BLaER1 treated with 17β-estradiol and CSF1 and Interleukin-3, amounts not matched to agents 10 nM and 100 nM (cell line): Measurements from ENCODE around the gene FLVCR2.

Experiments
- H3K27ac ChIP-seq, 11 experiments: shearing (Covaris generic); formaldehyde crosslinking; 2 replicates each; pipeline ENCODE4 v1.8.1; 2022
- H3K27me3 ChIP-seq, 11 experiments: shearing (Covaris generic); formaldehyde crosslinking; 2 replicates each; pipeline ENCODE4 v1.8.1; 2022
- H3K36me3 ChIP-seq, 11 experiments: shearing (Covaris generic); formaldehyde crosslinking; 2 replicates each; pipeline ENCODE4 v1.8.1; 2022
- H3K4me1 ChIP-seq, 10 experiments: shearing (Covaris generic); formaldehyde crosslinking; 2 replicates each; pipeline ENCODE4 v1.8.1; 2022
- H3K4me2 ChIP-seq, 11 experiments: shearing (Covaris generic); formaldehyde crosslinking; 2 replicates each; pipeline ENCODE4 v1.8.1; 2022
- H3K4me3 ChIP-seq, 10 experiments: shearing (Covaris generic); formaldehyde crosslinking; 2 replicates each; pipeline ENCODE4 v1.8.1; 2022
- H3K9ac ChIP-seq, 11 experiments: shearing (Covaris generic); formaldehyde crosslinking; 2 replicates each; pipeline ENCODE4 v1.8.1; 2022
- H3K9me3 ChIP-seq, 11 experiments: shearing (Covaris generic); formaldehyde crosslinking; replicated peaks in 1 of 11; 2 replicates each; pipeline ENCODE4 v1.8.1; 2022
- H4K20me1 ChIP-seq, 11 experiments: shearing (Covaris generic); formaldehyde crosslinking; 2 replicates each; pipeline ENCODE4 v1.8.1; 2022
- Cebpa-rat ChIP-seq, 11 experiments: shearing (Covaris generic); IDR thresholded peaks; 2 replicates each; pipeline ENCODE4 v1.8.1; 2022

FLVCR2 gene

GRCh38 chr14:75647640-75648039 is 69.2 kb downstream of the FLVCR2 start:
- Histone ChIP-seq H3K27me3 (no peaks in the 10 kb centered on the region), H3K36me3 (peaks cover 33 to 94% (median 43%) of the 10 kb centered on the region in 11 experiments), H3K4me3 (no peak overlapping the region), H3K4me1 (peaks cover 0 to 11% (median 0%) of the 10 kb centered on the region in 10 experiments; a peak in 3 of 20 replicates), H3K9me3 (no peaks in the 10 kb centered on the region), H3K27ac (no peak overlapping the region), H3K4me2 (no peak overlapping the region), H4K20me1 (no peaks in the 10 kb centered on the region), H3K9ac (no peak overlapping the region)
- TF ChIP-seq Cebpa-rat (IDR thresholded peaks at IDR 0.05) = no peak

GRCh38 chr14:75648066-75648838 is 69.8 kb downstream of the FLVCR2 start:
- Histone ChIP-seq H3K9me3 (no peaks in the 10 kb centered on the region), H3K36me3 (peaks cover 37 to 91% (median 50%) of the 10 kb centered on the region in 11 experiments), H3K4me3 (no peak overlapping the region), H3K4me2 (no peak overlapping the region), H3K9ac (no peak overlapping the region), H3K27me3 (no peaks in the 10 kb centered on the region), H3K27ac (no peak overlapping the region), H3K4me1 (peaks cover 0 to 11% (median 0%) of the 10 kb centered on the region in 10 experiments; a peak in 3 of 20 replicates), H4K20me1 (no peaks in the 10 kb centered on the region)
- TF ChIP-seq Cebpa-rat (IDR thresholded peaks at IDR 0.05) = no peak

- no peak overlapping the region for H3K9ac ChIP-seq
Observed at GRCh38 chr14:75649337-75649736, 70.9 kb downstream of the FLVCR2 start.

GRCh38 chr14:75649773-75650172 is 71.4 kb downstream of the FLVCR2 start:
- Histone ChIP-seq H3K9ac (no peak overlapping the region), H3K27ac (no peak overlapping the region), H3K36me3 (peaks cover 41 to 81% (median 57%) of the 10 kb centered on the region in 11 experiments), H3K9me3 (no peaks in the 10 kb centered on the region), H3K4me3 (no peak overlapping the region), H3K4me1 (peaks cover 0 to 11% (median 0%) of the 10 kb centered on the region in 10 experiments; a peak in 3 of 20 replicates), H4K20me1 (peaks cover 0 to 4% (median 0%) of the 10 kb centered on the region in 11 experiments; a peak in 1 of 22 replicates), H3K4me2 (no peak overlapping the region), H3K27me3 (no peaks in the 10 kb centered on the region)
- TF ChIP-seq Cebpa-rat (IDR thresholded peaks at IDR 0.05) = no peak

More at GRCh38 chr14:75649337-75649736, 70.9 kb downstream of the FLVCR2 start:
- no peak overlapping the region for H3K4me3 ChIP-seq
- peaks cover 41 to 85% (median 54%) of the 10 kb centered on the region in 11 experiments for H3K36me3 ChIP-seq
- no peak overlapping the region for H3K4me2 ChIP-seq
- H4K20me1 ChIP-seq = no peaks in the 10 kb centered on the region
- H3K27me3 ChIP-seq = no peaks in the 10 kb centered on the region
- peaks cover 0 to 11% (median 0%) of the 10 kb centered on the region in 10 experiments; a peak in 3 of 20 replicates for H3K4me1 ChIP-seq
- no peak overlapping the region for H3K27ac ChIP-seq
- no peaks in the 10 kb centered on the region for H3K9me3 ChIP-seq
- no peak for TF ChIP-seq Cebpa-rat (IDR thresholded peaks at IDR 0.05)

- no peaks in the 10 kb centered on the region for H3K9me3 ChIP-seq
- no peaks in the 10 kb centered on the region for H3K27me3 ChIP-seq
- peaks cover 0 to 11% (median 0%) of the 10 kb centered on the region in 10 experiments; a peak in 3 of 20 replicates for H3K4me1 ChIP-seq
- H4K20me1 ChIP-seq = peaks cover 0 to 7% (median 0%) of the 10 kb centered on the region in 11 experiments; a peak in 1 of 22 replicates
- TF ChIP-seq Cebpa-rat (IDR thresholded peaks at IDR 0.05) = no peak
- H3K9ac ChIP-seq = no peak overlapping the region
- H3K4me2 ChIP-seq = no peak overlapping the region
- H3K27ac ChIP-seq = no peak overlapping the region
- H3K36me3 ChIP-seq = peaks cover 41 to 80% (median 62%) of the 10 kb centered on the region in 11 experiments
- no peak overlapping the region for H3K4me3 ChIP-seq
Observed at GRCh38 chr14:75650253-75651058, 72.0 kb downstream of the FLVCR2 start.

GRCh38 chr14:75653563-75653962 is 75.1 kb downstream of the FLVCR2 start:
- H3K9me3 ChIP-seq = no peaks in the 10 kb centered on the region
- no peaks in the 10 kb centered on the region for H3K27me3 ChIP-seq
- peaks cover 0 to 11% (median 0%) of the 10 kb centered on the region in 10 experiments; a peak in 3 of 20 replicates for H3K4me1 ChIP-seq
- H3K9ac ChIP-seq = no peak overlapping the region
- H3K27ac ChIP-seq = no peak overlapping the region
- H4K20me1 ChIP-seq = peaks cover 0 to 7% (median 0%) of the 10 kb centered on the region in 11 experiments; a peak in 1 of 22 replicates
- TF ChIP-seq Cebpa-rat (IDR thresholded peaks at IDR 0.05) = no peak
- no peak overlapping the region for H3K4me3 ChIP-seq
- peaks cover 37 to 84% (median 64%) of the 10 kb centered on the region in 11 experiments for H3K36me3 ChIP-seq
- H3K4me2 ChIP-seq = no peak overlapping the region

- Histone ChIP-seq H3K9ac (no peak overlapping the region), H3K4me2 (no peak overlapping the region), H3K9me3 (no peaks in the 10 kb centered on the region), H3K36me3 (peaks cover 32 to 78% (median 58%) of the 10 kb centered on the region in 11 experiments), H4K20me1 (peaks cover 0 to 7% (median 0%) of the 10 kb centered on the region in 11 experiments; a peak in 1 of 22 replicates), H3K27ac (no peak overlapping the region), H3K27me3 (no peaks in the 10 kb centered on the region), H3K4me3 (no peak overlapping the region), H3K4me1 (peaks cover 0 to 11% (median 0%) of the 10 kb centered on the region in 10 experiments; a peak in 3 of 20 replicates)
- no peak for TF ChIP-seq Cebpa-rat (IDR thresholded peaks at IDR 0.05)
Observed at GRCh38 chr14:75654127-75654732, 75.8 kb downstream of the FLVCR2 start.

GRCh38 chr14:75655235-75655634 is 76.8 kb downstream of the FLVCR2 start:
- no peak overlapping the region for H3K4me2 ChIP-seq
- peaks cover 22 to 67% (median 48%) of the 10 kb centered on the region in 11 experiments for H3K36me3 ChIP-seq
- H3K4me3 ChIP-seq = no peak overlapping the region
- H3K9ac ChIP-seq = no peak overlapping the region; a peak in 1 of 22 replicates
- H3K27me3 ChIP-seq = no peaks in the 10 kb centered on the region
- no peak for TF ChIP-seq Cebpa-rat (IDR thresholded peaks at IDR 0.05)
- H3K27ac ChIP-seq = no peak overlapping the region
- peaks cover 0 to 7% (median 0%) of the 10 kb centered on the region in 11 experiments; a peak in 1 of 22 replicates for H4K20me1 ChIP-seq
- H3K9me3 ChIP-seq = no peaks in the 10 kb centered on the region
- H3K4me1 ChIP-seq = peaks cover 5 to 18% (median 7%) of the 10 kb centered on the region in 10 experiments; a peak in 17 of 20 replicates
